ENCODE results near the gene TNS2.

The TNS2 gene

DNA sequence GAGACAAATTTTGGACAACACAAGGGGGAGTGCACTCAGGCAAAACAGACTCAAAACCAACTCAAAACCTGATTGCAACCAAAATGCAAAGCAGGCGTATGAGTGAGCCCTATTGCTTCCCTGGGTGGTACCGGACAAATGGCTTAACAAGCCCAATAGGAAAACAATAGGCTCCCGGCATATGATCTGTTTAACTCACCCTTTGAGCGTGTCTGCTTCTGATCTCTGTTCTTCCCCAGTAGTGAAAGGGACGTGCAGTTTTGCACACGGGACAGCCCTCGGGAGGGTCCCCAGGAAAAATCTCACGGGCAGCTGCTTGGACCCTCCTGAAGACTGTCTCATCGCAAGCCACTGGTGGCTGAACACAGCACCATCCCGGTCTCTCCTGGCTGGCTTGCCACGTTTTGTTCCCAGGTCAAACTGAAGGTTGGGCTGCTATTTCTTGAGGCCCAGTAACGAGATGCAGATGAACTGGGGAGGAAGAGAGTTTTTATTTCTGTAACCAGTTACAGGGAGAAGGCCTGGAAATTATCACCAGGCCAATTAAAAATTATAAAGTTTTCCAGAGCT lies 63.4 kb downstream of the TNS2 start:
- DNase-seq (ENCODE audit: low read depth in 2 of 2) = no peak

DNA sequence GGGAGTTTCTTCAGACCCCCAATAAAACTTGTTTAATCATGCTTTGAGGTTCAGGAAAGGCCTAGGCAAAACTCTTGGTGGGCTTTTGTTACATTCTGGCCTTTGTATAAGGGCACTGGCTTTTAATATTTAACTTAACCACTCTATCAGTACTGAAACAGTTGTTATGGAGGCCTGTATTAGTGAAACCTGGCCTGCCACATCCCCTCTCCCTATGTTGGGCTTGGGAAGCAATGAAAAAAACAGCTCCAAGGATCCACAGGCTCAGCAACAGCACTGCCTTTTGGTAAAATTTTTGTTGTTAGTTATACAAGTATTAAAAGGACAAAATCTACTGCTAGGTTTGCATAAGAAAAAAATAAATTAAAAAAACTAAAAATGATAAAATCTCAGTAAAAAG lies 64.1 kb downstream of the TNS2 start:
- no peak for DNase-seq (ENCODE audit: low read depth in 2 of 2)

Data from stimulated activated CD8-positive, alpha-beta memory T cell treated with anti-CD3 and anti-CD28 coated beads, Interleukin-7, amount 100 ng/mL, for 1 hour (primary cell).